ENCODE results near the gene POLR2J3. TPM values are rescaled to one million over a fixed set of nuclear protein-coding genes. Genes with fewer than 3 reads are reported as not detected.

Gene POLR2J3
- total and polyA plus RNA-seq, 8 donors: 6.9 to 84.3 (median 33.4) TPM

Other genes starting within 250 kb of the POLR2J3 start
- gene SPDYE6, start 216.1 kb downstream of the POLR2J3 start, total RNA-seq: not detected
- not detected for gene SPDYE6, start 216.1 kb downstream of the POLR2J3 start, polyA plus RNA-seq
- gene PRKRIP1, start 176.2 kb downstream of the POLR2J3 start, total RNA-seq: 10 to 100 TPM; 23.9 to 92.7 (median 34.0) TPM
- 10 to 100 TPM; 23.5 to 29.6 (median 28.7) TPM for gene PRKRIP1, start 176.2 kb downstream of the POLR2J3 start, polyA plus RNA-seq
- gene ORAI2, start 139.0 kb downstream of the POLR2J3 start, total RNA-seq: 10 to 100 TPM in 1 of 5 donors, 1 to 10 TPM in 2, under 1 TPM in 1, not detected in 1; 0.58 to 44.3 (median 9.1) TPM
- 1 to 10 TPM; 1.9 to 8.0 (median 5.7) TPM for gene ORAI2, start 139.0 kb downstream of the POLR2J3 start, polyA plus RNA-seq
- 10 to 100 TPM in 1 of 5 donors, 1 to 10 TPM in 4; 1.2 to 27.4 (median 7.5) TPM for gene ALKBH4, start 107.7 kb downstream of the POLR2J3 start, total RNA-seq
- gene ALKBH4, start 107.7 kb downstream of the POLR2J3 start, polyA plus RNA-seq: 1 to 10 TPM; 8.7 to 9.5 (median 9.2) TPM
- gene LRWD1, start 107.6 kb downstream of the POLR2J3 start, total RNA-seq: 100 to 1,000 TPM in 1 of 5 donors, 10 to 100 TPM in 3, 1 to 10 TPM in 1; 4.5 to 238 (median 14.7) TPM
- 10 to 100 TPM in 2 of 3 donors, 1 to 10 TPM in 1; 9.1 to 12.7 (median 11.4) TPM for gene LRWD1, start 107.6 kb downstream of the POLR2J3 start, polyA plus RNA-seq
- 1 to 10 TPM; 1.2 to 8.1 (median 5.7) TPM for gene POLR2J, start 93.7 kb downstream of the POLR2J3 start, total RNA-seq
- 100 to 1,000 TPM; 100 to 152 (median 141) TPM for gene POLR2J, start 93.7 kb downstream of the POLR2J3 start, polyA plus RNA-seq
- 10 to 100 TPM in 4 of 5 donors, 1 to 10 TPM in 1; 8.6 to 28.6 (median 13.0) TPM for gene RASA4B, start 54.8 kb downstream of the POLR2J3 start, total RNA-seq
- 10 to 100 TPM in 2 of 3 donors, 1 to 10 TPM in 1; 9.3 to 35.9 (median 23.2) TPM for gene RASA4B, start 54.8 kb downstream of the POLR2J3 start, polyA plus RNA-seq
- gene UPK3BL2, start 28.9 kb downstream of the POLR2J3 start, total RNA-seq: 10 to 100 TPM in 3 of 5 donors, under 1 TPM in 1, not detected in 1; 0.89 to 37.3 (median 11.3) TPM
- 10 to 100 TPM in 1 of 3 donors, not detected in 2; 15.5 TPM for gene UPK3BL2, start 28.9 kb downstream of the POLR2J3 start, polyA plus RNA-seq
- gene SPDYE2, start 21.4 kb downstream of the POLR2J3 start, total RNA-seq: not detected
- gene SPDYE2, start 21.4 kb downstream of the POLR2J3 start, polyA plus RNA-seq: not detected
- gene RASA4, start 44.2 kb upstream of the POLR2J3 start, total RNA-seq: 10 to 100 TPM in 4 of 5 donors, 1 to 10 TPM in 1; 7.6 to 57.2 (median 17.4) TPM
- gene RASA4, start 44.2 kb upstream of the POLR2J3 start, polyA plus RNA-seq: 10 to 100 TPM; 11.5 to 17.4 (median 13.1) TPM
- 10 to 100 TPM in 3 of 5 donors, 1 to 10 TPM in 2; 5.5 to 28.3 (median 20.4) TPM for gene UPK3BL1, start 70.2 kb upstream of the POLR2J3 start, total RNA-seq
- 10 to 100 TPM; 20.2 to 80.7 (median 29.0) TPM for gene UPK3BL1, start 70.2 kb upstream of the POLR2J3 start, polyA plus RNA-seq
- gene SPDYE2B, start 77.7 kb upstream of the POLR2J3 start, total RNA-seq: not detected
- not detected for gene SPDYE2B, start 77.7 kb upstream of the POLR2J3 start, polyA plus RNA-seq
- 10 to 100 TPM in 2 of 5 donors, 1 to 10 TPM in 2, not detected in 1; 1.3 to 17.4 (median 12.1) TPM for gene POLR2J2, start 99.1 kb upstream of the POLR2J3 start, total RNA-seq
- 1 to 10 TPM in 2 of 3 donors, under 1 TPM in 1; 0.46 to 1.8 (median 1.4) TPM for gene POLR2J2, start 99.1 kb upstream of the POLR2J3 start, polyA plus RNA-seq
- 10 to 100 TPM in 4 of 5 donors, 1 to 10 TPM in 1; 6.7 to 35.0 (median 15.6) TPM for gene FAM185A, start 176.4 kb upstream of the POLR2J3 start, total RNA-seq
- gene FAM185A, start 176.4 kb upstream of the POLR2J3 start, polyA plus RNA-seq: 1 to 10 TPM; 5.3 to 5.7 (median 5.5) TPM

All from stomach (tissue), 8 donors.